SK-N-SH (cell line): ENCODE data around the gene TTC28. TPM values are rescaled to one million over a fixed set of nuclear protein-coding genes. Genes with fewer than 3 reads are reported as not detected.

Experiments used
- CTCF ChIA-PET: fragments of 300-600, 350-600 bp; formaldehyde crosslinking; extraction: SDS; loops from one replicate; lab custom pipeline; 2021; lab: Yijun Ruan, JAX
- POLR2A ChIA-PET: fragments of 350-600 bp; sonication (Branson Sonifier 250); formaldehyde crosslinking; extraction: SDS; loops from one replicate; lab custom pipeline; 2020; ENCODE audit warnings: antibody characterized with exemption, inconsistent platforms; lab: Yijun Ruan, JAX
- DNase-seq: peaks from one replicate; pipeline ENCODE4 v3.0.0; 2012
- H2AFZ ChIP-seq: fragments of 200-600 bp; sonication (generic); 2 replicates; pipeline ENCODE4 v1.8.1; 2016; ENCODE audit warnings: antibody characterized with exemption, mild to moderate bottlenecking, low read depth
- H3F3A ChIP-seq: fragments of 200-600 bp; sonication (generic); replicated peaks from 2 replicates; pipeline ENCODE3; 2016; ENCODE audit warnings: antibody characterized with exemption, mild to moderate bottlenecking; ENCODE audit not compliant: insufficient read depth
- H3K27ac ChIP-seq, 2 experiments: fragments of 200-500 bp in 1 of 2; fragments of 200-600 bp in 1 of 2; sonication (Bioruptor generic) in 1 of 2; sonication (generic), shearing (Covaris generic) in 1 of 2; 2 replicates each; pipeline versions ENCODE4 v1.5.1 to v1.6.1; 2014 to 2016; ENCODE audit warnings: low read depth in 2 of 2, inconsistent platforms in 1 of 2, low read length in 1 of 2, mild to moderate bottlenecking in 1 of 2, mixed read lengths in 1 of 2
- H3K27me3 ChIP-seq: fragments of 200-600 bp; sonication (generic), shearing (Covaris generic); 2 replicates; pipeline ENCODE4 v1.6.1; 2016; ENCODE audit warnings: mixed run types; ENCODE audit not compliant: insufficient read depth
- H3K36me3 ChIP-seq, 2 experiments: fragments of 200-500 bp in 1 of 2; fragments of 200-600 bp in 1 of 2; sonication (Bioruptor generic) in 1 of 2; sonication (generic) in 1 of 2; replicated peaks in 1 of 2; 2 replicates each; pipeline versions ENCODE3 to v1.5.1; 2014 to 2016; ENCODE audit warnings: low read length in 1 of 2, mild to moderate bottlenecking in 1 of 2; ENCODE audit not compliant: insufficient read depth in 2 of 2, control insufficient read depth in 1 of 2
- H3K4me1 ChIP-seq, 2 experiments: fragments of 200-500 bp in 1 of 2; fragments of 200-600 bp in 1 of 2; sonication (Bioruptor generic) in 1 of 2; sonication (generic), shearing (Covaris generic) in 1 of 2; 2 replicates each; pipeline versions ENCODE4 v1.5.1 to v1.6.1; 2014 to 2016; ENCODE audit warnings: low read depth in 1 of 2, low read length in 1 of 2, mixed run types in 1 of 2; ENCODE audit not compliant: insufficient read depth in 2 of 2, control insufficient read depth in 1 of 2
- H3K4me2 ChIP-seq: fragments of 200-600 bp; sonication (generic), shearing (Covaris generic); 2 replicates; pipeline ENCODE4 v1.6.1; 2017; ENCODE audit warnings: mixed run types
- H3K4me3 ChIP-seq, 2 experiments: fragments of 200-500 bp in 1 of 2; fragments of 200-600 bp in 1 of 2; sonication (Bioruptor generic) in 1 of 2; sonication (generic), shearing (Covaris generic) in 1 of 2; 2 replicates each; pipeline versions ENCODE4 v1.5.1 to v1.8.1; 2014 to 2016; ENCODE audit warnings: low read depth in 2 of 2, inconsistent platforms in 1 of 2, low read length in 1 of 2, mild to moderate bottlenecking in 1 of 2, mixed read lengths in 1 of 2, moderate library complexity in 1 of 2
- H3K79me2 ChIP-seq: fragments of 200-600 bp; sonication (generic); 2 replicates; pipeline ENCODE4 v1.8.1; 2017; ENCODE audit warnings: mild to moderate bottlenecking; ENCODE audit not compliant: insufficient read depth
- H3K9ac ChIP-seq: fragments of 200-600 bp; sonication (generic); 2 replicates; pipeline ENCODE4 v1.6.1; 2017; ENCODE audit warnings: mixed run types
- H3K9me2 ChIP-seq: fragments of 200-600 bp; sonication (generic); 2 replicates; pipeline ENCODE4 v1.6.1; 2017; ENCODE audit warnings: mixed run types
- H3K9me3 ChIP-seq: fragments of 200-600 bp; sonication (generic); 2 replicates; pipeline ENCODE4 v1.6.1; 2017; ENCODE audit warnings: mixed run types, mild to moderate bottlenecking, moderate library complexity
- H4K20me1 ChIP-seq: fragments of 200-600 bp; sonication (generic); 2 replicates; pipeline ENCODE4 v1.6.1; 2017; ENCODE audit warnings: mild to moderate bottlenecking, mixed run types; ENCODE audit not compliant: insufficient read depth
- CHD2 ChIP-seq: fragments of 150-350 bp; IDR thresholded peaks from 2 replicates; pipeline ENCODE4 v1.6.1; 2018; ENCODE audit warnings: low read length; ENCODE audit not compliant: partially characterized antibody
- EP300 ChIP-seq, 2 experiments: IDR thresholded peaks; 2 replicates each; pipeline versions ENCODE4 v1.4.0 to v1.6.1; 2012; ENCODE audit warnings: borderline replicate concordance in 1 of 2, low read depth in 1 of 2, low read length in 1 of 2
- EZH2phosphoT487 ChIP-seq: fragments of 200-600 bp; sonication (generic); IDR thresholded peaks from 2 replicates; pipeline ENCODE4 v1.6.1; 2017; ENCODE audit warnings: low read depth, mixed run types, mild to moderate bottlenecking, antibody characterized with exemption, moderate library complexity, borderline replicate concordance
- FOXJ3 ChIP-seq: sonication (generic); formaldehyde crosslinking; IDR thresholded peaks from 2 replicates; pipeline ENCODE4 v1.5.1; 2020; ENCODE audit warnings: mild to moderate bottlenecking, missing genetic modification reagents
- FOXM1 ChIP-seq: IDR thresholded peaks from 2 replicates; pipeline ENCODE4 v1.4.0; 2012; ENCODE audit warnings: low read depth, mild to moderate bottlenecking
- GATA2 ChIP-seq: sonication (generic); formaldehyde crosslinking; IDR thresholded peaks from 2 replicates; pipeline ENCODE4 v1.5.0; 2020; ENCODE audit warnings: mild to moderate bottlenecking, missing genetic modification reagents
- JUND ChIP-seq: IDR thresholded peaks from 2 replicates; pipeline ENCODE4 v1.4.0; 2012
- MEF2A ChIP-seq: IDR thresholded peaks from 2 replicates; pipeline ENCODE4 v1.4.0; 2012; ENCODE audit warnings: low read depth, borderline replicate concordance
- MXI1 ChIP-seq: IDR thresholded peaks from 2 replicates; pipeline ENCODE4 v1.6.1; 2012; ENCODE audit warnings: mild to moderate bottlenecking, low read depth, low read length, improper control_type of control experiment
- RCOR1 ChIP-seq: fragments of 150-350 bp; IDR thresholded peaks from 2 replicates; pipeline ENCODE4 v1.6.1; 2017; ENCODE audit warnings: antibody characterized with exemption, low read length
- RFX5 ChIP-seq: IDR thresholded peaks from 2 replicates; pipeline ENCODE4 v1.6.1; 2012; ENCODE audit warnings: mild to moderate bottlenecking, improper control_type of control experiment, low read length
- SMC3 ChIP-seq: IDR thresholded peaks from 2 replicates; pipeline ENCODE4 v1.6.1; 2012; ENCODE audit warnings: low read depth, low read length, improper control_type of control experiment
- TEAD4 ChIP-seq: IDR thresholded peaks from 2 replicates; pipeline ENCODE4 v1.4.0; 2012; ENCODE audit warnings: mild to moderate bottlenecking, borderline replicate concordance; ENCODE audit not compliant: insufficient read depth
- YY1 ChIP-seq: IDR thresholded peaks from 2 replicates; pipeline ENCODE4 v1.4.0; 2012; ENCODE audit warnings: low read depth, mild to moderate bottlenecking
- WGBS: methylation state at CpG from one replicate; pipeline ENCODE4 v1.1.6; 2017; ENCODE audit warnings: low lambda C conversion rate; 5-methylcytosine and 5-hydroxymethylcytosine counted together
- polyA plus RNA-seq, 3 experiments: library from polyadenylated mRNA; depleted of rRNA; stranded (reverse); fragments of >200 nt; gene quantifications; 2 replicates each; pipeline ENCODE4 v1.2.3, GENCODE V29; 2012
- TF ChIP-seq, protein P1 (sequence below): IDR thresholded peaks from 2 replicates; pipeline ENCODE4 v1.6.1; 2012; ENCODE audit warnings: mild to moderate bottlenecking, low read depth, low read length, moderate library complexity
- TF ChIP-seq, protein P2 (sequence below): fragments of 200-600 bp; sonication (generic); IDR thresholded peaks from 2 replicates; pipeline ENCODE4 v1.6.1; 2017; ENCODE audit warnings: antibody characterized with exemption, mild to moderate bottlenecking, moderate library complexity
- TF ChIP-seq, protein P3 (sequence below): fragments of 150-350 bp; IDR thresholded peaks from 2 replicates; pipeline ENCODE4 v1.6.1; 2016; ENCODE audit warnings: mild to moderate bottlenecking, low read depth, low read length

The TTC28 gene
- polyA plus RNA-seq, 1 of the 3 experiments (the other 2 are of a cell fraction), result 5.9 TPM

DNA sequence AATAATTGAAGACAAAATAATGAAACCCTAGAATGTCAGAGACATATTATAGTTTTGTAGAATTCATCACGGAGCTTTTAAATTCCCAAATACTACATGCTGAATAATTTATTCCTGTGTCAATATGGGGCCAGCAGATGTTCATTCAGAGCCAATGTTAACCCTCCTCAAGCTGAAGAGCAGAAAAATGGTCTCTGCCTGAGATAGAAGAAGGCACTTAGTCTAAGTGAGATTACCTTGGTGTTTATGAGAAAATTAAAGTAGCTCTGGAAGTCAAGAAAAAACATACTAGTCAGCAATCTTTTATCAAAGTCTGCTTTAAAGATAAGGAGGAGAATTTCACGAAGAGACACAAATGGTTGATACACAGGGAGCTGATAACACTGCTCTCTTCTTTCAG, 328.2 kb downstream of the TTC28 start:
- Histone ChIP-seq H3K4me1 (peaks cover 0 to 19% of the 10 kb centered on the region in 2 experiments; a peak in 2 of 4 replicates), H3K9me2 (no peaks in the 10 kb centered on the region), H3F3A (no peaks in the 10 kb centered on the region), H3K36me3 (no peaks in the 10 kb centered on the region), H3K4me2 (no peak overlapping the region), H3K27me3 (no peaks in the 10 kb centered on the region), H3K79me2 (no peaks in the 10 kb centered on the region), H3K9me3 (no peaks in the 10 kb centered on the region), H2AFZ (no peak overlapping the region), H3K4me3 (no peak overlapping the region), H3K27ac (no peak overlapping the region), H4K20me1 (no peaks in the 10 kb centered on the region), H3K9ac (no peak overlapping the region)
- TF ChIP-seq MEF2A, result no peak
- no peak for TF ChIP-seq YY1
- no peak for TF ChIP-seq EZH2phosphoT487
- TF ChIP-seq TEAD4, result no peak
- TF ChIP-seq JUND, result no peak
- TF ChIP-seq, protein P1, sequence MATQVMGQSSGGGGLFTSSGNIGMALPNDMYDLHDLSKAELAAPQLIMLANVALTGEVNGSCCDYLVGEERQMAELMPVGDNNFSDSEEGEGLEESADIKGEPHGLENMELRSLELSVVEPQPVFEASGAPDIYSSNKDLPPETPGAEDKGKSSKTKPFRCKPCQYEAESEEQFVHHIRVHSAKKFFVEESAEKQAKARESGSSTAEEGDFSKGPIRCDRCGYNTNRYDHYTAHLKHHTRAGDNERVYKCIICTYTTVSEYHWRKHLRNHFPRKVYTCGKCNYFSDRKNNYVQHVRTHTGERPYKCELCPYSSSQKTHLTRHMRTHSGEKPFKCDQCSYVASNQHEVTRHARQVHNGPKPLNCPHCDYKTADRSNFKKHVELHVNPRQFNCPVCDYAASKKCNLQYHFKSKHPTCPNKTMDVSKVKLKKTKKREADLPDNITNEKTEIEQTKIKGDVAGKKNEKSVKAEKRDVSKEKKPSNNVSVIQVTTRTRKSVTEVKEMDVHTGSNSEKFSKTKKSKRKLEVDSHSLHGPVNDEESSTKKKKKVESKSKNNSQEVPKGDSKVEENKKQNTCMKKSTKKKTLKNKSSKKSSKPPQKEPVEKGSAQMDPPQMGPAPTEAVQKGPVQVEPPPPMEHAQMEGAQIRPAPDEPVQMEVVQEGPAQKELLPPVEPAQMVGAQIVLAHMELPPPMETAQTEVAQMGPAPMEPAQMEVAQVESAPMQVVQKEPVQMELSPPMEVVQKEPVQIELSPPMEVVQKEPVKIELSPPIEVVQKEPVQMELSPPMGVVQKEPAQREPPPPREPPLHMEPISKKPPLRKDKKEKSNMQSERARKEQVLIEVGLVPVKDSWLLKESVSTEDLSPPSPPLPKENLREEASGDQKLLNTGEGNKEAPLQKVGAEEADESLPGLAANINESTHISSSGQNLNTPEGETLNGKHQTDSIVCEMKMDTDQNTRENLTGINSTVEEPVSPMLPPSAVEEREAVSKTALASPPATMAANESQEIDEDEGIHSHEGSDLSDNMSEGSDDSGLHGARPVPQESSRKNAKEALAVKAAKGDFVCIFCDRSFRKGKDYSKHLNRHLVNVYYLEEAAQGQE, result no peak
- no peak for DNase-seq
- POLR2A ChIA-PET, result no interaction called here
- 81% methylated on average over 2 of the region's 2 CpGs for WGBS
- CTCF ChIA-PET, result interaction anchor here (1.0 to 1.4 kb wide), 4 partner anchors 92 to 331 kb away, joined by 3 to 4 read pairs (median 4); no protein-coding TSS in a partner anchor

DNA sequence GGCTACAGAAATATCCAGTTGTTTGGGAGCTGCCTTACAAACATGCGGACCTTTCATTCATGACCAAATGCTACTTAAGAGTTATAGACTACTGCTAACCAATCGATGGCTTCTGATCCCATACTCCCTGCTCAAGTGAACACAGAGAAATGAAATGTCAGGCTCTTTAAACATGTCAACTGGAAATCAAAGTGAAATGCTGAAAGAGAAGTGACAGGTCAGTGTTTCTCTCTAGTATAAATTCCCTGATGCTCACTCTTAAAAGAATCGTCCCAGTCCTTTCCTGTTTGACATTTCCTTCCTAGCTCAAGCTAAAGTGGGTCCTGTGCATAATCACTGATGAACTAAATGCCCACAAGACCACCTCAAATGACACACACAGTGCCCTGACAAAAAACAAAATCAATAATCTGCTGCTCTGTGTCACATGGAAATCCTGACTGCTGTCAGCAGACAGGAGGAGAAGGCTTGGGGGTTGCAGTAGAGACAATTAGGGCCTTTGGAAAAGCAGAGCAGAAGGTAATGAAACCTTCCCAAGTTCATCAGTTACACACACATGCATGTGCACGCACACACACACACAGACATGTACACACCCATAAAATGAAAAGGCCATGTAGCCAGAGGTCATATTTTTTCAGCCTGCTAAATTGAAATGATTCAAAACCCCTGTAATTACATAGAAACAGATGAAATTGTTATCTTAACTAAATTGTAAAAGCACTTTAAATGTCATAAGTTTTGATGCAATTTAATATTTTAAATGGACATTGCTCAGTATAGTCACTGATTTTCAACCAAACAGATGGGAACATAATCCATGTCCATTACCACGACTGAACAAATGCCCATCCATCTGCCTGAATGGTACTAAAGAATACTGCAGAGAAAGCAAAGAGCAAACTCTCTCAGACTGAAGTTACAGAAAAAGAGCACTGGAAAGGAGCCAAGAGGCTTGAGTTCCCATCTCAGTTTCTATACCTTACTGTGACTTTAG, 330.7 kb downstream of the TTC28 start:
- WGBS, result 67% methylated on average over 5 of the region's 5 CpGs
- Histone ChIP-seq H2AFZ (no peak overlapping the region), H3K4me2 (no peak overlapping the region), H3K9me2 (no peaks in the 10 kb centered on the region), H3F3A (no peaks in the 10 kb centered on the region), H3K27me3 (no peaks in the 10 kb centered on the region), H3K4me3 (no peak overlapping the region), H3K79me2 (no peaks in the 10 kb centered on the region), H3K9ac (no peak overlapping the region), H3K9me3 (no peaks in the 10 kb centered on the region), H3K27ac (peak overlapping the region in 1 of 2 experiments; percentile 89; a peak in 2 of 4 replicates), H3K4me1 (peaks cover 5 to 19% of the 10 kb centered on the region in 2 experiments; a peak in 3 of 4 replicates), H3K36me3 (no peaks in the 10 kb centered on the region), H4K20me1 (no peaks in the 10 kb centered on the region)
- ChIA-PET CTCF (interaction anchor here (0.9 to 2.8 kb wide), 4 partner anchors 50 to 329 kb away, joined by 3 to 9 read pairs (median 8); no protein-coding TSS in a partner anchor), POLR2A (no interaction called here)
- DNase-seq, result peak; percentile 42
- peak in 1 of 2 experiments; percentile 91; a peak in 2 of 4 replicates for TF ChIP-seq EP300 (IDR thresholded peaks at IDR 0.05; ENCODE audit: borderline replicate concordance in 1 of 2, low read depth in 1 of 2, low read length in 1 of 2)
- TF ChIP-seq, protein P2, sequence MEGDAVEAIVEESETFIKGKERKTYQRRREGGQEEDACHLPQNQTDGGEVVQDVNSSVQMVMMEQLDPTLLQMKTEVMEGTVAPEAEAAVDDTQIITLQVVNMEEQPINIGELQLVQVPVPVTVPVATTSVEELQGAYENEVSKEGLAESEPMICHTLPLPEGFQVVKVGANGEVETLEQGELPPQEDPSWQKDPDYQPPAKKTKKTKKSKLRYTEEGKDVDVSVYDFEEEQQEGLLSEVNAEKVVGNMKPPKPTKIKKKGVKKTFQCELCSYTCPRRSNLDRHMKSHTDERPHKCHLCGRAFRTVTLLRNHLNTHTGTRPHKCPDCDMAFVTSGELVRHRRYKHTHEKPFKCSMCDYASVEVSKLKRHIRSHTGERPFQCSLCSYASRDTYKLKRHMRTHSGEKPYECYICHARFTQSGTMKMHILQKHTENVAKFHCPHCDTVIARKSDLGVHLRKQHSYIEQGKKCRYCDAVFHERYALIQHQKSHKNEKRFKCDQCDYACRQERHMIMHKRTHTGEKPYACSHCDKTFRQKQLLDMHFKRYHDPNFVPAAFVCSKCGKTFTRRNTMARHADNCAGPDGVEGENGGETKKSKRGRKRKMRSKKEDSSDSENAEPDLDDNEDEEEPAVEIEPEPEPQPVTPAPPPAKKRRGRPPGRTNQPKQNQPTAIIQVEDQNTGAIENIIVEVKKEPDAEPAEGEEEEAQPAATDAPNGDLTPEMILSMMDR, result no peak
- TF ChIP-seq RFX5, result 0 out of 2 replicates have a peak, but pooled peaks have one; percentile 25
- TF ChIP-seq RCOR1, result peak; percentile 82
- peak; percentile 84 for TF ChIP-seq GATA2 (CRISPR knock-in tag)
- TF ChIP-seq FOXM1, result no peak
- peak; percentile 83 for TF ChIP-seq MXI1
- peak; percentile 77 for TF ChIP-seq CHD2
- TF ChIP-seq, protein P3, sequence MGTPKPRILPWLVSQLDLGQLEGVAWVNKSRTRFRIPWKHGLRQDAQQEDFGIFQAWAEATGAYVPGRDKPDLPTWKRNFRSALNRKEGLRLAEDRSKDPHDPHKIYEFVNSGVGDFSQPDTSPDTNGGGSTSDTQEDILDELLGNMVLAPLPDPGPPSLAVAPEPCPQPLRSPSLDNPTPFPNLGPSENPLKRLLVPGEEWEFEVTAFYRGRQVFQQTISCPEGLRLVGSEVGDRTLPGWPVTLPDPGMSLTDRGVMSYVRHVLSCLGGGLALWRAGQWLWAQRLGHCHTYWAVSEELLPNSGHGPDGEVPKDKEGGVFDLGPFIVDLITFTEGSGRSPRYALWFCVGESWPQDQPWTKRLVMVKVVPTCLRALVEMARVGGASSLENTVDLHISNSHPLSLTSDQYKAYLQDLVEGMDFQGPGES, result no peak
- TF ChIP-seq FOXJ3, result 0 out of 2 replicates have a peak, but pooled peaks have one; percentile 35
- no peak for TF ChIP-seq SMC3
